Activated B cell treated with CpG ODN at 0.5 μM for 24 hours (primary cell): ENCODE results near the gene CBX6. TPM values are rescaled to one million over a fixed set of nuclear protein-coding genes. Genes with fewer than 3 reads are reported as not detected.

Source experiments
- ATAC-seq: fragments of 200-7000 bp; cut with Tn5 transposase; one replicate; pipeline ENCODE4 v1.10.0; 2021; ENCODE audit warnings: low read depth, mild to moderate bottlenecking, moderate library complexity
- CTCF ChIA-PET: fragments of 350-600 bp; sonication (Branson Sonifier 250); formaldehyde crosslinking; loops from one replicate; lab custom pipeline; 2021; ENCODE audit warnings: antibody characterized with exemption; lab: Charles Lee
- POLR2A ChIA-PET: fragments of 350-600 bp; sonication (Branson Sonifier 250); formaldehyde crosslinking; loops from one replicate; lab custom pipeline; 2021; ENCODE audit warnings: antibody characterized with exemption; lab: Charles Lee
- DNase-seq: peaks from one replicate; pipeline ENCODE4 v3.0.0; 2022
- H3K27ac Mint-ChIP-seq: one replicate; pipeline ENCODE4 v1.8.0; 2020; ENCODE audit warnings: mixed read lengths
- H3K27me3 Mint-ChIP-seq: one replicate; pipeline ENCODE4 v1.8.0; 2021; ENCODE audit warnings: mixed read lengths
- H3K36me3 Mint-ChIP-seq: one replicate; pipeline ENCODE4 v1.8.0; 2021; ENCODE audit warnings: low read depth, mixed read lengths
- H3K4me1 Mint-ChIP-seq: one replicate; pipeline ENCODE4 v1.8.0; 2021; ENCODE audit warnings: mixed read lengths
- H3K4me3 Mint-ChIP-seq: one replicate; pipeline ENCODE4 v1.8.0; 2020; ENCODE audit warnings: mild to moderate bottlenecking, mixed read lengths
- H3K9me3 Mint-ChIP-seq: one replicate; pipeline ENCODE4 v1.8.0; 2020; ENCODE audit warnings: mixed read lengths
- CTCF ChIP-seq: fragments of 200-600 bp; IDR thresholded peaks from one replicate; pipeline ENCODE4 v1.8.0; 2022; ENCODE audit warnings: antibody characterized with exemption, mild to moderate bottlenecking
- intact Hi-C: fragments of 100-400 bp; cut with micrococcal nuclease; formaldehyde crosslinking; loops from one replicate; pipeline ENCODE4 v1.15.1; 2024
- total RNA-seq: library from RNA; stranded (reverse); gene quantifications from 2 replicates; pipeline ENCODE4 v1.2.3, GENCODE V29; 2022

Gene CBX6
- total RNA-seq, 1 donor from 2014 or later = 71.8 TPM

- intact Hi-C loops = no loop called here
- no peaks in the 10 kb centered on the region for H3K4me1 Mint-ChIP-seq
Observed at GRCh38 chr22:38817196-38817595, 54.8 kb downstream of the CBX6 start.

GRCh38 chr22:38815842-38816241, 56.2 kb downstream of the CBX6 start:
- intact Hi-C loops = no loop called here
- H3K4me1 Mint-ChIP-seq = no peaks in the 10 kb centered on the region
- peaks cover 36% of the 10 kb centered on the region for H3K27me3 Mint-ChIP-seq
- TF ChIP-seq CTCF = no peak
- DNase-seq (no peak), ATAC-seq (no peak)
- ChIA-PET CTCF (no interaction called here), POLR2A (no interaction called here)
- no peak overlapping the region for H3K4me3 Mint-ChIP-seq
- no peaks in the 10 kb centered on the region for H3K36me3 Mint-ChIP-seq
- peaks cover 4% of the 10 kb centered on the region for H3K9me3 Mint-ChIP-seq
- no peak overlapping the region for H3K27ac Mint-ChIP-seq

More at GRCh38 chr22:38817196-38817595, 54.8 kb downstream of the CBX6 start:
- ChIA-PET POLR2A (no interaction called here), CTCF (no interaction called here)
- Mint-ChIP-seq H3K36me3 (no peaks in the 10 kb centered on the region), H3K27me3 (peaks cover 29% of the 10 kb centered on the region), H3K27ac (no peak overlapping the region), H3K9me3 (no peaks in the 10 kb centered on the region), H3K4me3 (no peak overlapping the region)
- DNase-seq (no peak), ATAC-seq (no peak)
- TF ChIP-seq CTCF = no peak

Other genes starting within 250 kb of the CBX6 start
- 0.20 and 0.66 TPM in 2 replicates for gene FAM227A, start 215.8 kb downstream of the CBX6 start, total RNA-seq
- gene CBY1, start 215.6 kb downstream of the CBX6 start, total RNA-seq = 7.3 and 14.1 TPM in 2 replicates
- 99.4 and 109 TPM in 2 replicates for gene TOMM22, start 190.3 kb downstream of the CBX6 start, total RNA-seq
- gene JOSD1, start 171.3 kb downstream of the CBX6 start, total RNA-seq = 39.3 and 45.2 TPM in 2 replicates
- gene GTPBP1, start 166.3 kb downstream of the CBX6 start, total RNA-seq = 90.6 and 103 TPM in 2 replicates
- gene SUN2, start 116.2 kb downstream of the CBX6 start, total RNA-seq = 122 and 146 TPM in 2 replicates
- gene DNAL4, start 78.1 kb downstream of the CBX6 start, total RNA-seq = 7.7 and 8.4 TPM in 2 replicates
- 0.07 and 0.13 TPM in 2 replicates for gene NPTXR, start 28.2 kb downstream of the CBX6 start, total RNA-seq
- not detected in 2 replicates for gene APOBEC3A, start 85.4 kb upstream of the CBX6 start, total RNA-seq
- gene APOBEC3B, start 110.1 kb upstream of the CBX6 start, total RNA-seq = 8.0 TPM in 2 replicates
- gene APOBEC3C, start 142.0 kb upstream of the CBX6 start, total RNA-seq = 173 and 179 TPM in 2 replicates
- gene APOBEC3D, start 148.9 kb upstream of the CBX6 start, total RNA-seq = 42.6 and 52.9 TPM in 2 replicates
- gene APOBEC3F, start 168.6 kb upstream of the CBX6 start, total RNA-seq = 75.6 and 82.4 TPM in 2 replicates
- 145 and 152 TPM in 2 replicates for gene APOBEC3G, start 205.1 kb upstream of the CBX6 start, total RNA-seq
- gene APOBEC3H, start 225.0 kb upstream of the CBX6 start, total RNA-seq = 1.4 TPM in 2 replicates